ENCODE data around the gene SMNDC1. TPM values are rescaled to one million over a fixed set of nuclear protein-coding genes. Genes with fewer than 3 reads are reported as not detected.
A peak's percentile ranks its signal among the peaks of the same experiment; 100 is the strongest.

SMNDC1 gene
- polyA plus RNA-seq, 2 of the 4 experiments (the other 2 are of a cell fraction) = 27.5 to 40.2 TPM

- POLR2A ChIA-PET = no interaction called here
- no peak overlapping the region for H3K4me3 ChIP-seq
- H3K9me3 ChIP-seq = no peaks in the 10 kb centered on the region
- no peaks in the 10 kb centered on the region for H3K4me1 ChIP-seq
- FAIRE-seq = no peak
- no peak for DNase-seq (ENCODE audit: low read depth in 1 of 2, low spot score in 1 of 2)
- no peak for ATAC-seq
- WGBS (ENCODE audit: missing lambda C conversion rate) = 84% methylated on average over 4 of the region's 4 CpGs
- no peak overlapping the region; a peak in 1 of 6 replicates for H3K27ac ChIP-seq
- TF ChIP-seq ELK1 (IDR thresholded peaks at IDR 0.05; ENCODE audit: low read depth, low read length) (no peak), CHD4 (IDR thresholded peaks at IDR 0.05; ENCODE audit: borderline replicate concordance) (no peak), BHLHE40 (IDR thresholded peaks at IDR 0.05; ENCODE audit: low read depth, low read length) (no peak), POLR2A (IDR thresholded peaks at IDR 0.05; ENCODE audit: low read length) (no peak), GATA3 (IDR thresholded peaks at IDR 0.05; ENCODE audit: borderline replicate concordance) (no peak), HEYL (CRISPR knock-in tag; IDR thresholded peaks at IDR 0.05) (no peak), NFE2L2 (conservative IDR thresholded peaks at IDR 0.05; ENCODE audit: low read length) (no peak), JUNB (IDR thresholded peaks at IDR 0.05) (no peak), ZC3H11A (IDR thresholded peaks at IDR 0.05) (no peak)
- TF ChIP-seq, protein P1, sequence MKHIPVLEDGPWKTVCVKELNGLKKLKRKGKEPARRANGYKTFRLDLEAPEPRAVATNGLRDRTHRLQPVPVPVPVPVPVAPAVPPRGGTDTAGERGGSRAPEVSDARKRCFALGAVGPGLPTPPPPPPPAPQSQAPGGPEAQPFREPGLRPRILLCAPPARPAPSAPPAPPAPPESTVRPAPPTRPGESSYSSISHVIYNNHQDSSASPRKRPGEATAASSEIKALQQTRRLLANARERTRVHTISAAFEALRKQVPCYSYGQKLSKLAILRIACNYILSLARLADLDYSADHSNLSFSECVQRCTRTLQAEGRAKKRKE (CRISPR knock-in tag; IDR thresholded peaks at IDR 0.05; ENCODE audit: low read depth) = no peak
- H3K4me2 ChIP-seq = no peak overlapping the region
- CTCF ChIA-PET = interaction anchor here (0.7 to 1.2 kb wide), 8 partner anchors 10 to 152 kb away, joined by 3 to 4 read pairs (median 3); no protein-coding TSS in a partner anchor
Observed at GRCh38 chr10:110346914-110347313, 42.2 kb upstream of the SMNDC1 start.

GRCh38 chr10:110345286-110345685 lies 40.6 kb upstream of the SMNDC1 start:
- Histone ChIP-seq H3K4me3 (no peak overlapping the region), H3K4me2 (no peak overlapping the region), H3K4me1 (no peaks in the 10 kb centered on the region), H3K9me3 (no peaks in the 10 kb centered on the region), H3K27ac (peak overlapping the region in 1 of 2 experiments; percentile 41; a peak in 4 of 6 replicates)
- WGBS (ENCODE audit: missing lambda C conversion rate) = 78% methylated on average over 4 of the region's 4 CpGs
- ChIA-PET CTCF (interaction anchor here (0.6 to 2.3 kb wide), 8 partner anchors 7 to 206 kb away, joined by 3 to 11 read pairs (median 3); no protein-coding TSS in a partner anchor), POLR2A (no interaction called here)
- ATAC-seq (no peak), DNase-seq (ENCODE audit: low read depth in 1 of 2, low spot score in 1 of 2) (no peak), FAIRE-seq (no peak)
- TF ChIP-seq ZNF302 (CRISPR knock-in tag; IDR thresholded peaks at IDR 0.05) (no peak), HDAC2 (IDR thresholded peaks at IDR 0.05) (no peak), SMC3 (IDR thresholded peaks at IDR 0.05) (no peak), EHMT2 (IDR thresholded peaks at IDR 0.05; ENCODE audit: low read depth) (no peak), HOXA7 (CRISPR knock-in tag; IDR thresholded peaks at IDR 0.05) (no peak), RAD21 (conservative IDR thresholded peaks at IDR 0.05 in 1 of 2, IDR thresholded peaks at IDR 0.05 in 1 of 2) (no peak), FOXS1 (CRISPR knock-in tag; IDR thresholded peaks at IDR 0.05) (no peak), MAZ (IDR thresholded peaks at IDR 0.05; ENCODE audit: borderline replicate concordance, low read depth, low read length) (no peak), MAFK (IDR thresholded peaks at IDR 0.05; ENCODE audit: partially characterized antibody) (no peak), RARB (CRISPR knock-in tag; IDR thresholded peaks at IDR 0.05) (no peak)

DNA sequence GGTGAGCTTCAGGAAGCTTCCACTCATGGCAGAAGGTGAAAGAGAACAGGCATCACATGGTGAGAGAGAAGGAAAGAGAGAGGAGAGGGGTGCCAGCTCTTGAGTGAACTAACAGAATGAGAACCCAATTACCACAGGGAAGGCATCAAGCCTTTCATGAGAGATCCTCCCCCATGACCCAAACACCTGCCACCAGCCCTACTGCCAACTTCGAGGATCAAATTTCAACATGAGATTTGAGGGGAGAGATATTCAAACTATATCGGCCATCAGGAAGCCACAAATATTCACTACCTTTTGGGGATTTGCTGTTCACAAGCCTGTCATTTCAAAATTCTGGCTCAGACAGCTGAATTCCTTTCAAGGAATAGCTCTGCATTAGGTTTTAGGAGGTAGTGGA lies 39.9 kb upstream of the SMNDC1 start:
- Histone ChIP-seq H3K4me3 (no peak overlapping the region), H3K4me2 (no peak overlapping the region), H3K4me1 (no peaks in the 10 kb centered on the region), H3K9me3 (no peaks in the 10 kb centered on the region), H3K27ac (peak overlapping the region in 1 of 2 experiments; percentile 45; a peak in 2 of 6 replicates)
- WGBS (ENCODE audit: missing lambda C conversion rate) = 71% methylated on average over 2 of the region's 2 CpGs
- ChIA-PET CTCF (interaction anchor here (0.9 to 2.3 kb wide), 6 partner anchors 8 to 207 kb away, joined by 3 to 11 read pairs (median 4); no protein-coding TSS in a partner anchor), POLR2A (no interaction called here)
- TF ChIP-seq RFX5 (IDR thresholded peaks at IDR 0.05) (no peak), ELK1 (IDR thresholded peaks at IDR 0.05; ENCODE audit: low read depth, low read length) (no peak), POLR2AphosphoS2 (conservative IDR thresholded peaks at IDR 0.05; ENCODE audit: low read length) (no peak), USF2 (IDR thresholded peaks at IDR 0.05) (no peak), ZSCAN20 (CRISPR knock-in tag; IDR thresholded peaks at IDR 0.05) (no peak), TFCP2L1 (CRISPR knock-in tag; IDR thresholded peaks at IDR 0.05) (no peak), ZNF302 (CRISPR knock-in tag; IDR thresholded peaks at IDR 0.05) (no peak)
- TF ChIP-seq, protein P2, sequence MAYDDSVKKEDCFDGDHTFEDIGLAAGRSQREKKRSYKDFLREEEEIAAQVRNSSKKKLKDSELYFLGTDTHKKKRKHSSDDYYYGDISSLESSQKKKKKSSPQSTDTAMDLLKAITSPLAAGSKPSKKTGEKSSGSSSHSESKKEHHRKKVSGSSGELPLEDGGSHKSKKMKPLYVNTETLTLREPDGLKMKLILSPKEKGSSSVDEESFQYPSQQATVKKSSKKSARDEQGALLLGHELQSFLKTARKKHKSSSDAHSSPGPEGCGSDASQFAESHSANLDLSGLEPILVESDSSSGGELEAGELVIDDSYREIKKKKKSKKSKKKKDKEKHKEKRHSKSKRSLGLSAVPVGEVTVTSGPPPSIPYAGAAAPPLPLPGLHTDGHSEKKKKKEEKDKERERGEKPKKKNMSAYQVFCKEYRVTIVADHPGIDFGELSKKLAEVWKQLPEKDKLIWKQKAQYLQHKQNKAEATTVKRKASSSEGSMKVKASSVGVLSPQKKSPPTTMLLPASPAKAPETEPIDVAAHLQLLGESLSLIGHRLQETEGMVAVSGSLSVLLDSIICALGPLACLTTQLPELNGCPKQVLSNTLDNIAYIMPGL (CRISPR knock-in tag; IDR thresholded peaks at IDR 0.05; ENCODE audit: borderline replicate concordance) = no peak
- TF ChIP-seq, protein P1 (CRISPR knock-in tag; IDR thresholded peaks at IDR 0.05; ENCODE audit: low read depth) = no peak
- no peak for ATAC-seq
- no peak for FAIRE-seq
- no peak for DNase-seq (ENCODE audit: low read depth in 1 of 2, low spot score in 1 of 2)
